Trophoblast cell (in vitro differentiated cells and primary cell): ENCODE measurements around the gene MSGN1.
"Not testable (repeated sequence)": the region's sequence is repeated elsewhere in the genome, so short reads cannot be mapped to it uniquely, and the experiment has no call there.

Source experiments
- DNase-seq, 2 donors: peaks; one replicate each; pipeline ENCODE4 v3.0.0-alpha.2; 2016
- H2AFZ ChIP-seq: 2 replicates; pipeline ENCODE4 v1.6.1; 2013; ENCODE audit warnings: low read length, moderate library complexity, mild to moderate bottlenecking; ENCODE audit not compliant: insufficient read depth, poor library complexity
- H2AK5ac ChIP-seq: 2 replicates; pipeline ENCODE4 v1.6.1; 2013; ENCODE audit warnings: mild to moderate bottlenecking, low read length
- H2BK120ac ChIP-seq: 2 replicates; pipeline ENCODE4 v1.6.1; 2013; ENCODE audit warnings: low read length, mild to moderate bottlenecking, moderate library complexity; ENCODE audit not compliant: insufficient read depth, poor library complexity
- H2BK12ac ChIP-seq: 2 replicates; pipeline ENCODE4 v1.6.1; 2013; ENCODE audit warnings: mild to moderate bottlenecking, low read length, moderate library complexity
- H2BK5ac ChIP-seq: 2 replicates; pipeline ENCODE4 v1.6.1; 2013; ENCODE audit warnings: low read length, low read depth, moderate library complexity, mild to moderate bottlenecking; ENCODE audit not compliant: poor library complexity
- H3K14ac ChIP-seq: 2 replicates; pipeline ENCODE4 v1.6.1; 2013; ENCODE audit warnings: mild to moderate bottlenecking, low read length
- H3K18ac ChIP-seq: 2 replicates; pipeline ENCODE4 v1.6.1; 2013; ENCODE audit warnings: mild to moderate bottlenecking, low read length
- H3K23ac ChIP-seq: 2 replicates; pipeline ENCODE4 v1.6.1; 2013; ENCODE audit warnings: low read length
- H3K27ac ChIP-seq: 2 replicates; pipeline ENCODE4 v1.5.1; 2013; ENCODE audit warnings: low read depth, mild to moderate bottlenecking, inconsistent platforms, low read length, moderate library complexity
- H3K27me3 ChIP-seq: 2 replicates; pipeline ENCODE4 v1.6.1; 2013; ENCODE audit warnings: inconsistent platforms, mild to moderate bottlenecking, low read length, moderate library complexity; ENCODE audit not compliant: insufficient read depth
- H3K36me3 ChIP-seq, 2 experiments: 1 replicate in 1 of 2; 2 replicates in 1 of 2; pipeline ENCODE4 v1.6.1; 2013; ENCODE audit warnings: low read length in 2 of 2, mild to moderate bottlenecking in 2 of 2, moderate library complexity in 1 of 2; ENCODE audit not compliant: insufficient read depth in 2 of 2, control insufficient read depth in 1 of 2
- H3K4ac ChIP-seq: 2 replicates; pipeline ENCODE4 v1.6.1; 2013; ENCODE audit warnings: low read depth, mild to moderate bottlenecking, low read length, moderate library complexity
- H3K4me1 ChIP-seq, 2 experiments: 1 replicate in 1 of 2; 2 replicates in 1 of 2; pipeline ENCODE4 v1.6.1; 2013; ENCODE audit warnings: low read length in 2 of 2, mild to moderate bottlenecking in 2 of 2, moderate library complexity in 1 of 2; ENCODE audit not compliant: insufficient read depth in 2 of 2, control insufficient read depth in 1 of 2
- H3K4me2 ChIP-seq: 2 replicates; pipeline ENCODE4 v1.6.1; 2013; ENCODE audit warnings: inconsistent platforms, mild to moderate bottlenecking, low read length, moderate library complexity
- H3K4me3 ChIP-seq: 2 replicates; pipeline ENCODE4 v1.5.1; 2013; ENCODE audit warnings: mild to moderate bottlenecking, low read depth, low read length, inconsistent platforms
- H3K79me1 ChIP-seq: one replicate; pipeline ENCODE4 v1.6.1; 2013; ENCODE audit warnings: low read length
- H3K79me2 ChIP-seq: 2 replicates; pipeline ENCODE4 v1.6.1; 2013; ENCODE audit warnings: low read length, mild to moderate bottlenecking; ENCODE audit not compliant: control insufficient read depth, insufficient read depth, poor library complexity
- H3K9ac ChIP-seq: 2 replicates; pipeline ENCODE4 v1.6.1; 2013; ENCODE audit warnings: mild to moderate bottlenecking, low read length
- H3K9me3 ChIP-seq: 2 replicates; pipeline ENCODE4 v1.6.1; 2013; ENCODE audit warnings: low read depth, mild to moderate bottlenecking, control low read depth, inconsistent platforms, low read length; ENCODE audit not compliant: insufficient read depth
- H4K12ac ChIP-seq: 2 replicates; pipeline ENCODE4 v1.6.1; 2013; ENCODE audit warnings: low read depth, mild to moderate bottlenecking, low read length, moderate library complexity
- H4K8ac ChIP-seq: 2 replicates; pipeline ENCODE4 v1.6.1; 2013; ENCODE audit warnings: low read depth, mild to moderate bottlenecking, low read length, moderate library complexity
- H4K91ac ChIP-seq: one replicate; pipeline ENCODE4 v1.6.1; 2013; ENCODE audit warnings: low read depth, mild to moderate bottlenecking, low read length, moderate library complexity
- WGBS: extraction: QIAGEN DNeasy Blood & Tissue Kit; methylation state at CpG from one replicate; pipeline ENCODE4 v1.1.7; 2013; ENCODE audit warnings: missing lambda C conversion rate; ENCODE audit not compliant: insufficient read length, insufficient coverage; ENCODE audit errors: extremely low coverage; 5-methylcytosine and 5-hydroxymethylcytosine counted together

The MSGN1 gene

DNA sequence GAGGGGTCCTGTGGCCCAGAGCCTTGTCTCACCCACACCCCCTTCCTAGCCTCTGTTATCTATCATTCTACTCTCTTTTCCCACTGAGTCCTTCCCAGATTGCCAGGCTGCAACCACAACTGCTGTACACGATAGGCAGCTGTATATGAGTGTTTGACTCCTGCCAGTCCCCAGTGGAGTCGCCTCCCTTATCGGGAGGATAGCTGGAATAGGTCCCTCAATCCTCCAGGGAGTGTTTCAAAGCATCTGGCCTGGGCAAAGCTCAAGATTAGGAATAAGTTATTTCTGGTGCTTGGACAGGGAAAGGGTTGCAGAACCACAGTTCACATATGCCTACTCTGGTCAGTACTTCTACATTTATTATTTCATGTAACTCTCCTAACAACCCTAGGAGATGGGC is 4.8 kb downstream of the MSGN1 start:
- WGBS: no CpG with 5 or more reads among the region's 3 CpGs
- H3K9me3 ChIP-seq: no peaks in the 10 kb centered on the region
- H2AFZ ChIP-seq: no peak overlapping the region
- no peak overlapping the region for H4K91ac ChIP-seq
- H3K4ac ChIP-seq: no peak overlapping the region
- no peak overlapping the region for H2BK12ac ChIP-seq
- no peak for DNase-seq
- no peaks in the 10 kb centered on the region for H3K36me3 ChIP-seq
- no peak overlapping the region for H2BK120ac ChIP-seq
- no peaks in the 10 kb centered on the region for H3K79me2 ChIP-seq
- no peak overlapping the region for H3K27ac ChIP-seq
- no peaks in the 10 kb centered on the region for H3K79me1 ChIP-seq
- H2AK5ac ChIP-seq: no peak overlapping the region
- H3K4me2 ChIP-seq: no peak overlapping the region
- no peak overlapping the region for H3K23ac ChIP-seq
- peaks cover 0 to 5% of the 10 kb centered on the region in 2 experiments for H3K4me1 ChIP-seq
- no peak overlapping the region for H3K4me3 ChIP-seq
- H3K18ac ChIP-seq: no peak overlapping the region
- H2BK5ac ChIP-seq: no peak overlapping the region
- H3K27me3 ChIP-seq: no peaks in the 10 kb centered on the region
- H3K9ac ChIP-seq: no peak overlapping the region
- no peak overlapping the region for H4K8ac ChIP-seq
- no peak overlapping the region for H4K12ac ChIP-seq
- H3K14ac ChIP-seq: no peak overlapping the region

- no peak overlapping the region for H3K27ac ChIP-seq
- H2BK120ac ChIP-seq: no peak overlapping the region
- no peaks in the 10 kb centered on the region for H3K9me3 ChIP-seq
- H2AFZ ChIP-seq: no peak overlapping the region
- no peak overlapping the region for H4K91ac ChIP-seq
- no peaks in the 10 kb centered on the region for H3K36me3 ChIP-seq
- no peak overlapping the region for H3K23ac ChIP-seq
- no peak overlapping the region for H2BK12ac ChIP-seq
- no peak overlapping the region for H3K9ac ChIP-seq
- H4K12ac ChIP-seq: no peak overlapping the region
- no peaks in the 10 kb centered on the region for H3K79me2 ChIP-seq
- H3K18ac ChIP-seq: no peak overlapping the region
- H3K14ac ChIP-seq: no peak overlapping the region
- H3K79me1 ChIP-seq: no peaks in the 10 kb centered on the region
- H4K8ac ChIP-seq: no peak overlapping the region
- no peaks in the 10 kb centered on the region for H3K27me3 ChIP-seq
- peak in 1 of 2 donors; percentile 23 for DNase-seq
- H3K4ac ChIP-seq: no peak overlapping the region
- H3K4me1 ChIP-seq: peaks cover 0 to 5% of the 10 kb centered on the region in 2 experiments
- H2AK5ac ChIP-seq: no peak overlapping the region
- H3K4me2 ChIP-seq: no peak overlapping the region
- no CpG with 5 or more reads among the region's 7 CpGs for WGBS
- H3K4me3 ChIP-seq: no peak overlapping the region
- H2BK5ac ChIP-seq: no peak overlapping the region
Observed at GRCh38 chr2:17821535-17822444, 5.5 kb downstream of the MSGN1 start.

GRCh38 chr2:17822445-17823117 is 6.3 kb downstream of the MSGN1 start:
- Histone ChIP-seq H3K4me3 (no peak overlapping the region), H3K79me2 (no peaks in the 10 kb centered on the region), H3K4me2 (no peak overlapping the region), H4K12ac (no peak overlapping the region), H3K14ac (no peak overlapping the region), H3K4ac (no peak overlapping the region), H3K9ac (no peak overlapping the region), H2BK12ac (no peak overlapping the region), H3K79me1 (no peaks in the 10 kb centered on the region), H2BK5ac (no peak overlapping the region), H3K27ac (no peak overlapping the region), H3K4me1 (peaks cover 0 to 5% of the 10 kb centered on the region in 2 experiments), H2AK5ac (no peak overlapping the region), H4K91ac (no peak overlapping the region), H3K18ac (no peak overlapping the region), H2AFZ (no peak overlapping the region), H3K23ac (no peak overlapping the region), H3K36me3 (no peaks in the 10 kb centered on the region), H3K27me3 (no peaks in the 10 kb centered on the region), H3K9me3 (no peaks in the 10 kb centered on the region), H2BK120ac (no peak overlapping the region), H4K8ac (no peak overlapping the region)
- WGBS: no CpG with 5 or more reads among the region's 4 CpGs
- no peak for DNase-seq

GRCh38 chr2:17823646-17824045 is 7.4 kb downstream of the MSGN1 start:
- H3K4me1 ChIP-seq, H3K23ac ChIP-seq, H3K14ac ChIP-seq, H3K27me3 ChIP-seq, DNase-seq, H4K12ac ChIP-seq, H3K4me2 ChIP-seq, H2AFZ ChIP-seq, H4K8ac ChIP-seq, H3K18ac ChIP-seq, H3K9me3 ChIP-seq, H3K79me2 ChIP-seq, H3K36me3 ChIP-seq, H2AK5ac ChIP-seq, H2BK12ac ChIP-seq, H2BK5ac ChIP-seq, H3K27ac ChIP-seq, H3K9ac ChIP-seq, H3K4me3 ChIP-seq, H4K91ac ChIP-seq, H3K4ac ChIP-seq, H2BK120ac ChIP-seq, H3K79me1 ChIP-seq: not testable (repeated sequence)
- WGBS: no CpG with 5 or more reads among the region's 4 CpGs
